ENCODE measurements around the gene PRDM12. TPM values are rescaled to one million over a fixed set of nuclear protein-coding genes. Genes with fewer than 3 reads are reported as not detected.

Gene PRDM12
- total RNA-seq, 1 donor from 2014 or later = not detected

- ATAC-seq = no peak
These were observed 67.0 kb downstream of the PRDM12 start for GRCh38 chr9:130731355-130731754.

- ATAC-seq = no peak
These were observed 67.7 kb downstream of the PRDM12 start for GRCh38 chr9:130732136-130732535.

Other genes starting within 250 kb of the PRDM12 start
- gene ASS1, start 219.6 kb upstream of the PRDM12 start, total RNA-seq = 101 TPM
- 29.2 TPM for gene FUBP3, start 85.0 kb upstream of the PRDM12 start, total RNA-seq
- gene EXOSC2, start 29.2 kb downstream of the PRDM12 start, total RNA-seq = 19.6 TPM
- 28.4 TPM for gene ABL1, start 170.7 kb downstream of the PRDM12 start, total RNA-seq
- gene QRFP, start 232.2 kb downstream of the PRDM12 start, total RNA-seq = not detected

Measured in esophagus mucosa (tissue), 1 donor.